Cardiac muscle cell (in vitro differentiated cells and primary cell): ENCODE data around the gene PIEZO2. TPM values are rescaled to one million over a fixed set of nuclear protein-coding genes. Genes with fewer than 3 reads are reported as not detected.

Source experiments
- DNase-seq, 2 donors: peaks; one replicate each; pipeline versions ENCODE4 v3.0.0 to v3.0.0-alpha.2; 2010 to 2017; ENCODE audit warnings: low read depth in 1 of 2, low spot score in 1 of 2
- H3K27ac ChIP-seq: fragments of 200-600 bp; sonication (generic); 2 replicates; pipeline ENCODE4 v1.5.1; 2016
- H3K27me3 ChIP-seq: fragments of 200-600 bp; sonication (generic); 2 replicates; pipeline ENCODE4 v1.6.0; 2016; ENCODE audit warnings: control low read depth
- H3K36me3 ChIP-seq: fragments of 200-600 bp; sonication (generic); 2 replicates; pipeline ENCODE4 v1.5.1; 2016; ENCODE audit warnings: control low read depth
- H3K4me1 ChIP-seq: fragments of 200-600 bp; sonication (generic); 2 replicates; pipeline ENCODE4 v1.8.1; 2017; ENCODE audit warnings: low read depth, mild to moderate bottlenecking, mixed run types
- H3K4me3 ChIP-seq: fragments of 200-600 bp; sonication (generic); 2 replicates; pipeline ENCODE4 v1.5.1; 2016; ENCODE audit warnings: mild to moderate bottlenecking
- H3K9me3 ChIP-seq: fragments of 200-600 bp; sonication (generic); 2 replicates; pipeline ENCODE4 v1.5.1; 2017; ENCODE audit warnings: low read depth, mild to moderate bottlenecking, control low read depth
- CTCF ChIP-seq: IDR thresholded peaks from 2 replicates; pipeline ENCODE4 v1.5.1; 2012; ENCODE audit warnings: low read depth, mild to moderate bottlenecking, low read length
- polyA plus RNA-seq: library from polyadenylated mRNA; unstranded; fragments of >200 nt; fragmentation: Nextera tagmentation; extraction: Ambion mirVana; gene quantifications from 2 replicates; pipeline ENCODE4 v1.2.1, GENCODE V29; 2016
- total RNA-seq: library from RNA; depleted of rRNA; stranded (reverse); fragments of >200 nt; gene quantifications from 2 replicates; pipeline ENCODE4 v1.2.3, GENCODE V29; 2016

Gene PIEZO2
- total and polyA plus RNA-seq, 2 experiments from 2014 or later = 0.04 to 0.69 TPM

GRCh38 chr18:10860382-10860781, 289.0 kb downstream of the PIEZO2 start:
- no peak for TF ChIP-seq CTCF
- Histone ChIP-seq H3K4me3 (no peak overlapping the region), H3K9me3 (no peaks in the 10 kb centered on the region), H3K36me3 (no peaks in the 10 kb centered on the region), H3K4me1 (no peaks in the 10 kb centered on the region), H3K27ac (no peak overlapping the region), H3K27me3 (no peaks in the 10 kb centered on the region)
- no peak for DNase-seq

- Histone ChIP-seq H3K4me1 (no peaks in the 10 kb centered on the region), H3K27me3 (no peaks in the 10 kb centered on the region), H3K4me3 (no peak overlapping the region), H3K27ac (no peak overlapping the region), H3K9me3 (no peaks in the 10 kb centered on the region), H3K36me3 (no peaks in the 10 kb centered on the region)
- TF ChIP-seq CTCF = no peak
- DNase-seq = no peak
Measured at GRCh38 chr18:10858477-10858876, 290.9 kb downstream of the PIEZO2 start.

GRCh38 chr18:10856132-10856531, 293.2 kb downstream of the PIEZO2 start:
- Histone ChIP-seq H3K9me3 (no peaks in the 10 kb centered on the region), H3K27me3 (no peaks in the 10 kb centered on the region), H3K4me1 (no peaks in the 10 kb centered on the region), H3K27ac (no peak overlapping the region), H3K36me3 (no peaks in the 10 kb centered on the region), H3K4me3 (no peak overlapping the region)
- DNase-seq = no peak
- TF ChIP-seq CTCF = no peak

GRCh38 chr18:10852385-10853303, 296.7 kb downstream of the PIEZO2 start:
- Histone ChIP-seq H3K27ac (no peak overlapping the region), H3K4me3 (no peak overlapping the region), H3K4me1 (no peaks in the 10 kb centered on the region), H3K36me3 (no peaks in the 10 kb centered on the region), H3K27me3 (no peaks in the 10 kb centered on the region), H3K9me3 (no peaks in the 10 kb centered on the region)
- no peak for DNase-seq
- TF ChIP-seq CTCF = no peak

GRCh38 chr18:10851824-10852319, 297.5 kb downstream of the PIEZO2 start:
- H3K27me3 ChIP-seq = no peaks in the 10 kb centered on the region
- no peak overlapping the region for H3K4me3 ChIP-seq
- TF ChIP-seq CTCF = peak; percentile 66
- H3K27ac ChIP-seq = no peak overlapping the region
- H3K9me3 ChIP-seq = no peaks in the 10 kb centered on the region
- no peaks in the 10 kb centered on the region for H3K4me1 ChIP-seq
- H3K36me3 ChIP-seq = no peaks in the 10 kb centered on the region
- DNase-seq = peak; percentile 62 to 85
